Ascending aorta (tissue), 2 donors: Measurements from ENCODE around the gene BGN. TPM values are rescaled to one million over a fixed set of nuclear protein-coding genes. Genes with fewer than 3 reads are reported as not detected.

Source experiments
- DNase-seq, 2 donors: peaks; one replicate each; pipeline ENCODE4 v3.0.0-alpha.2; 2019; ENCODE audit warnings: low spot score in 2 of 2
- H3K27ac ChIP-seq, 2 donors: fragments of 200-600 bp; sonication (generic); one replicate each; pipeline ENCODE4 v1.5.1; 2016 to 2017; ENCODE audit warnings: mild to moderate bottlenecking in 1 of 2
- H3K27me3 ChIP-seq: fragments of 200-600 bp; sonication (generic); one replicate; pipeline ENCODE4 v1.5.1; 2017
- H3K36me3 ChIP-seq, 2 donors: fragments of 200-600 bp; sonication (generic); one replicate each; pipeline ENCODE4 v1.5.1; 2016
- H3K4me1 ChIP-seq, 2 donors: fragments of 200-600 bp; sonication (generic); one replicate each; pipeline ENCODE4 v1.5.1; 2016 to 2017; ENCODE audit warnings: mild to moderate bottlenecking in 1 of 2
- H3K4me3 ChIP-seq, 2 donors: fragments of 200-600 bp; sonication (generic); one replicate each; pipeline ENCODE4 v1.5.1; 2016 to 2017; ENCODE audit warnings: mild to moderate bottlenecking in 1 of 2
- H3K9me3 ChIP-seq, 2 donors: fragments of 200-600 bp; sonication (generic); one replicate each; pipeline ENCODE4 v1.5.1; 2016
- CTCF ChIP-seq, 3 experiments: fragments of 200-600 bp in 2 of 3; fragments of 450-650 bp in 1 of 3; sonication (generic) in 2 of 3; IDR thresholded peaks; one replicate each; pipeline ENCODE4 v1.5.1; 2016 to 2019; ENCODE audit warnings: antibody characterized with exemption in 3 of 3, mild to moderate bottlenecking in 1 of 3, moderate library complexity in 1 of 3
- intact Hi-C: fragments of 100-400 bp; cut with DNase I; formaldehyde crosslinking; loops from one replicate; pipeline ENCODE4 v1.15.1; 2023
- total RNA-seq: library from RNA; depleted of rRNA; stranded (reverse); fragments of >200 nt; gene quantifications from one replicate; pipeline ENCODE4 v1.1.0, GENCODE V29; 2016

The BGN gene
- total RNA-seq, 1 donor from 2014 or later: 1,387 TPM

- DNase-seq: no peak
- intact Hi-C loops: loop anchor here (10.0 kb wide), 1 partner anchor 560 kb away; no protein-coding TSS in a partner anchor
- peak overlapping the region in 1 of 2 donors; percentile 82 for H3K27ac ChIP-seq
- H3K27me3 ChIP-seq: no peaks in the 10 kb centered on the region
- peaks cover 0 to 7% of the 10 kb centered on the region in 2 donors for H3K36me3 ChIP-seq
- H3K4me3 ChIP-seq: no peak overlapping the region
- TF ChIP-seq CTCF (IDR thresholded peaks at IDR 0.05): no peak
- H3K9me3 ChIP-seq: no peaks in the 10 kb centered on the region
- peaks cover 8 to 22% of the 10 kb centered on the region in 2 donors for H3K4me1 ChIP-seq
Measured at GRCh38 chrX:153504445-153505016, 9.8 kb downstream of the BGN start.

DNA sequence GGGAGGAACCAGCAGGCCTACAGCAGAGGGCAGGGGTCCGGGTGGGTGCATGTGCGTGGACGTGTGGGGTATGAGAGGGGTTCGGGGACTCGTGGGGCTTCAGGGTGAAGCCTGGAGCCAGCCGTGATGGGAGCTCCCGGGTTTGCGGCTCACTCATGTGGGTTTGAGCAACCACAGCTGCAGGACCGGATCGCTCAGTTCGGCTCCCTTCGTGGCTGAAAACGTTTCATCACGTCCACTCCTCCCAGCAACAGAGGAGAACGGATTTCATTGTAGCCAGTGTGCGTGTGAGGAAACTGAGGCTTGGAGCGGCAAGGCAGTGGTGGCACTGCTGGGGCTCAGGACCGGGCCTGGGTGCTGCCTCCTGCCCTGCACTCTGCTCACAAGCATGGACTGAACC lies 10.6 kb downstream of the BGN start:
- no peak for DNase-seq
- no peak overlapping the region for H3K27ac ChIP-seq
- intact Hi-C loops: loop anchor here (10.0 kb wide), 1 partner anchor 561 kb away; no protein-coding TSS in a partner anchor
- H3K4me3 ChIP-seq: no peak overlapping the region
- no peaks in the 10 kb centered on the region for H3K27me3 ChIP-seq
- TF ChIP-seq CTCF (IDR thresholded peaks at IDR 0.05): no peak
- no peaks in the 10 kb centered on the region for H3K9me3 ChIP-seq
- H3K36me3 ChIP-seq: peaks cover 0 to 7% of the 10 kb centered on the region in 2 donors
- H3K4me1 ChIP-seq: peaks cover 8 to 17% of the 10 kb centered on the region in 2 donors

GRCh38 chrX:153507484-153508178 lies 12.9 kb downstream of the BGN start:
- Histone ChIP-seq H3K36me3 (peaks cover 0 to 7% of the 10 kb centered on the region in 2 donors), H3K27me3 (no peaks in the 10 kb centered on the region), H3K4me1 (peaks cover 4 to 6% of the 10 kb centered on the region in 2 donors), H3K4me3 (no peak overlapping the region), H3K27ac (peak overlapping the region in 1 of 2 donors; percentile 3), H3K9me3 (no peaks in the 10 kb centered on the region)
- DNase-seq: peak in 1 of 2 donors; percentile 88
- intact Hi-C loops: loop anchor here (1.0 to 10.0 kb wide), 2 partner anchors 36 to 563 kb away; no protein-coding TSS in a partner anchor
- TF ChIP-seq CTCF (IDR thresholded peaks at IDR 0.05): peak; percentile 86 to 91 (median 87)

DNA sequence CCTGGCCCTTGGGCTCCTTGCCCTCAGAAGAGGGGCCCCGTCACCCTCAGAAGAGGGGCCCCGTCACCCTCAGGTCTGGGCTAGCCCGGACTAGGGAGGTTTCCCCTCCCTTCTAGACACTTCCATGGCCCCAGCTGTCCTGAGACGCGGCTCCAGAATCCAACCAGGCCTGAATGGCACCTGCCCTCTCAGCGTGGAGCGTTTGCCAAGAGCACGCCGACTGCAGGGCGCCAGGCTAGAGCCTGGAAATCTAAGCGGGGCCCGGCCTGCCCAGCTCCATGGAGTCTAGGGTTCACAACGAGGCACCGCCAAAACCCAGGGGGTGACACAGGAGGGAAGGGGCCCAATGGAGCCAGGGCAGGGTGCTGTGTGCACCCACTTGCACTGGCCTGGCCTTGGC lies 14.8 kb downstream of the BGN start:
- intact Hi-C loops: loop anchor here (10.0 kb wide), 1 partner anchor 565 kb away; no protein-coding TSS in a partner anchor
- Histone ChIP-seq H3K27me3 (no peaks in the 10 kb centered on the region), H3K36me3 (peaks cover 0 to 2% of the 10 kb centered on the region in 2 donors), H3K27ac (peak overlapping the region in 1 of 2 donors; percentile 6), H3K4me1 (no peaks in the 10 kb centered on the region), H3K4me3 (no peak overlapping the region), H3K9me3 (no peaks in the 10 kb centered on the region)
- no peak for TF ChIP-seq CTCF (IDR thresholded peaks at IDR 0.05)
- no peak for DNase-seq

GRCh38 chrX:153510383-153510782 lies 15.6 kb downstream of the BGN start:
- intact Hi-C loops: loop anchor here (5.0 to 10.0 kb wide), 2 partner anchors 444 to 478 kb away; no protein-coding TSS in a partner anchor
- Histone ChIP-seq H3K4me1 (no peaks in the 10 kb centered on the region), H3K9me3 (no peaks in the 10 kb centered on the region), H3K27me3 (no peaks in the 10 kb centered on the region), H3K4me3 (no peak overlapping the region), H3K36me3 (no peaks in the 10 kb centered on the region), H3K27ac (peak overlapping the region in 1 of 2 donors; percentile 6)
- no peak for DNase-seq
- no peak for TF ChIP-seq CTCF (IDR thresholded peaks at IDR 0.05)
